Mononuclear cell (primary cell): ENCODE measurements around the gene ECD. TPM values are rescaled to one million over a fixed set of nuclear protein-coding genes. Genes with fewer than 3 reads are reported as not detected.
A peak's percentile ranks its signal among the peaks of the same experiment; 100 is the strongest.

Experiments used
- H3K27me3 ChIP-seq: 2 replicates; pipeline ENCODE4 v1.6.0; 2011; ENCODE audit warnings: low read length, control low read depth; ENCODE audit not compliant: insufficient read depth
- H3K4me1 ChIP-seq: 2 replicates; pipeline ENCODE4 v1.5.1; 2011; ENCODE audit warnings: mild to moderate bottlenecking, low read length, control low read depth; ENCODE audit not compliant: insufficient read depth
- H3K4me3 ChIP-seq: 2 replicates; pipeline ENCODE4 v1.5.1; 2011; ENCODE audit warnings: mild to moderate bottlenecking, low read length, moderate library complexity
- H3K9me3 ChIP-seq: 2 replicates; pipeline ENCODE4 v1.5.1; 2011; ENCODE audit warnings: low read depth, mild to moderate bottlenecking, control low read depth, low read length
- total RNA-seq: library from RNA; depleted of rRNA; stranded (reverse); fragments of >200 nt; gene quantifications from one replicate; pipeline ENCODE4 v1.2.3, GENCODE V29; 2012

ECD gene
- total RNA-seq = 67.7 TPM

GRCh38 chr10:73167783-73168464 lies at the start of gene ECD, which contains the start of gene FAM149B1:
Gene ECD (minus strand): TSS chr10:73168008. CDS start chr10:73163937, 4,071 bp downstream.
Gene FAM149B1 (plus strand): TSS chr10:73168119. CDS start chr10:73168340, 221 bp downstream.
- Histone ChIP-seq H3K9me3 (no peaks in the 10 kb centered on the region), H3K4me1 (peaks cover 24% of the 10 kb centered on the region), H3K4me3 (peak within 1 kb of the TSS; percentile 71), H3K27me3 (no peaks in the 10 kb centered on the region)

GRCh38 chr10:73215749-73216148 lies 47.9 kb upstream of the ECD start:
- H3K27me3 ChIP-seq = no peaks in the 10 kb centered on the region
- H3K4me3 ChIP-seq = no peak overlapping the region
- no peaks in the 10 kb centered on the region for H3K4me1 ChIP-seq
- H3K9me3 ChIP-seq = no peaks in the 10 kb centered on the region

- Histone ChIP-seq H3K27me3 (no peaks in the 10 kb centered on the region), H3K4me1 (no peaks in the 10 kb centered on the region), H3K9me3 (no peaks in the 10 kb centered on the region), H3K4me3 (no peak overlapping the region)
These were observed 43.5 kb upstream of the ECD start for GRCh38 chr10:73211106-73211811.

GRCh38 chr10:73210395-73211105 lies 42.7 kb upstream of the ECD start:
- Histone ChIP-seq H3K9me3 (no peaks in the 10 kb centered on the region), H3K4me3 (no peak overlapping the region), H3K27me3 (no peaks in the 10 kb centered on the region), H3K4me1 (no peaks in the 10 kb centered on the region)

GRCh38 chr10:73209705-73210104 lies 41.9 kb upstream of the ECD start:
- no peaks in the 10 kb centered on the region for H3K9me3 ChIP-seq
- H3K4me1 ChIP-seq = no peaks in the 10 kb centered on the region
- no peaks in the 10 kb centered on the region for H3K27me3 ChIP-seq
- no peak overlapping the region for H3K4me3 ChIP-seq

- Histone ChIP-seq H3K4me3 (no peak overlapping the region), H3K9me3 (no peaks in the 10 kb centered on the region), H3K4me1 (no peaks in the 10 kb centered on the region)
These were observed 40.1 kb upstream of the ECD start for GRCh38 chr10:73207883-73208282.

GRCh38 chr10:73206385-73206784 lies 38.6 kb upstream of the ECD start:
- no peaks in the 10 kb centered on the region for H3K27me3 ChIP-seq
- H3K4me3 ChIP-seq = no peak overlapping the region
- H3K9me3 ChIP-seq = no peaks in the 10 kb centered on the region
- no peaks in the 10 kb centered on the region for H3K4me1 ChIP-seq

More at GRCh38 chr10:73207883-73208282, 40.1 kb upstream of the ECD start:
- no peaks in the 10 kb centered on the region for H3K27me3 ChIP-seq

GRCh38 chr10:73205890-73206289 lies 38.1 kb upstream of the ECD start:
- H3K9me3 ChIP-seq = no peaks in the 10 kb centered on the region
- no peaks in the 10 kb centered on the region for H3K4me1 ChIP-seq
- no peak overlapping the region for H3K4me3 ChIP-seq
- no peaks in the 10 kb centered on the region for H3K27me3 ChIP-seq

GRCh38 chr10:73205081-73205480 lies 37.3 kb upstream of the ECD start:
- no peaks in the 10 kb centered on the region for H3K27me3 ChIP-seq
- H3K9me3 ChIP-seq = no peaks in the 10 kb centered on the region
- H3K4me3 ChIP-seq = no peak overlapping the region
- no peaks in the 10 kb centered on the region for H3K4me1 ChIP-seq

GRCh38 chr10:73190188-73190587 lies 22.4 kb upstream of the ECD start:
- Histone ChIP-seq H3K4me1 (no peaks in the 10 kb centered on the region), H3K4me3 (no peak overlapping the region), H3K9me3 (no peaks in the 10 kb centered on the region), H3K27me3 (no peaks in the 10 kb centered on the region)

GRCh38 chr10:73186266-73186665 lies 18.5 kb upstream of the ECD start:
- H3K4me1 ChIP-seq = no peaks in the 10 kb centered on the region
- H3K4me3 ChIP-seq = no peak overlapping the region
- no peaks in the 10 kb centered on the region for H3K9me3 ChIP-seq
- no peaks in the 10 kb centered on the region for H3K27me3 ChIP-seq

- no peaks in the 10 kb centered on the region for H3K9me3 ChIP-seq
- H3K4me1 ChIP-seq = no peaks in the 10 kb centered on the region
- no peaks in the 10 kb centered on the region for H3K27me3 ChIP-seq
- no peak overlapping the region for H3K4me3 ChIP-seq
These were observed 16.0 kb upstream of the ECD start for GRCh38 chr10:73183667-73184281.

GRCh38 chr10:73182568-73182967 lies 14.8 kb upstream of the ECD start:
- Histone ChIP-seq H3K4me1 (no peaks in the 10 kb centered on the region), H3K4me3 (no peak overlapping the region), H3K9me3 (no peaks in the 10 kb centered on the region), H3K27me3 (no peaks in the 10 kb centered on the region)

GRCh38 chr10:73174148-73174925 lies 6.5 kb upstream of the ECD start:
- no peaks in the 10 kb centered on the region for H3K27me3 ChIP-seq
- H3K4me3 ChIP-seq = no peak overlapping the region
- H3K9me3 ChIP-seq = no peaks in the 10 kb centered on the region
- H3K4me1 ChIP-seq = peaks cover under 1% of the 10 kb centered on the region
